ENCODE measurements around the gene TARS1.
"Not testable (repeated sequence)": the region's sequence is repeated elsewhere in the genome, so short reads cannot be mapped to it uniquely, and the experiment has no call there.

TARS1 gene

DNA sequence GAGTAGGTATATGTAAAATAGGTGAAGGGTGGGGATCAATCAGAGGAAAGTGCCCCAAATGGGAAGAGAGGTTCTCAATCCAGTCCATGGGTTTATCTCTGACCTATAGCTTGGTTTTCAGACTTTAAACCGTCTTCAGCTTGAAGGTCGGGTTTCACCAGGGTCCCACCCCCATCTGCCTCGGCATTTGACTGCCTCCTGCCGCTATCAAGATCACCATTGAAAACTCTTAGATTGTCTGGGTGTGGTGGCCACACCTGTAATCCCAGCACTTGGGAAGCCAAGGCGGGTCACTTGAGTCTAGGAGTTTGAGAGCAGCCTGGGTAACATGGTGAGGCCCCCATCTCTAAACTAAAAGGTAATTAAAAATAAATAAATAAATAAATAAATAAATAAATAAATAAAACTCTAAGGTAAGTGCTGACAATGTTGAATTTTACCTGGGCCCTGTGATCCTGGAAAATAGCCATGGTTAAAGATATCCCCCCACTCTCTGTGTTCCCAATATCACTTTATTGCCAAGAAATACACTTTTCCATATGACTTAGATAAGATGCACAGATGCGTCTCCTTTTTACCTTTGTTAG is 48.8 kb downstream of the TARS1 start:
- DNase-seq, result no peak

DNA sequence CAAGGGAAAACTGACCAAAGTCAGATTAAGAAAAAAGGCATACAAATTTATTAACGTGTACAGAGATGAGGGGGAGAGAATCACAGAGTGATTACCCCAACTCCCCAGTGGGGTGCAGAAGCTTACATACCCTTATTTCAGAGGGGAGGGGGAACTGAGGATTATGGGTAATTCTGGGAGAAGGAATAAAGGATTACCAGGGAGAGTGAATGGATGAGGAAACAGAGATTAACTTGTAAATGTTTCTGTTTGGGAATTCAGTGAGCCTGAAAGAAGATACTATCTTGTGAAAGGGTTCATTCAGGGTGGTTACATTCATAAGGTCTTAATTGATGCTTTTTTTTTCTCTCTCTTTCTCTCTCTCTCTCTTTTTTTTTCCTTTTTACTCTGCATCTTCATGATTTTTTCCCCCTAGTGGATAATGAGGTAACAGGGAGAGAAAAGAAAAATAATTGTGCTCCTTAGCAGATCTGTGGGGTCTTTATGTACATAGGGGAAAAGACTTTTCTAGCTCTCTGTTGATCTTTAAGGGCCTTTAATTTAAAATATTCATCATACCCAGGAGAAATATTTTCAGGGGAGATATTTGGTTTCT is 49.4 kb downstream of the TARS1 start:
- no peak for DNase-seq

DNA sequence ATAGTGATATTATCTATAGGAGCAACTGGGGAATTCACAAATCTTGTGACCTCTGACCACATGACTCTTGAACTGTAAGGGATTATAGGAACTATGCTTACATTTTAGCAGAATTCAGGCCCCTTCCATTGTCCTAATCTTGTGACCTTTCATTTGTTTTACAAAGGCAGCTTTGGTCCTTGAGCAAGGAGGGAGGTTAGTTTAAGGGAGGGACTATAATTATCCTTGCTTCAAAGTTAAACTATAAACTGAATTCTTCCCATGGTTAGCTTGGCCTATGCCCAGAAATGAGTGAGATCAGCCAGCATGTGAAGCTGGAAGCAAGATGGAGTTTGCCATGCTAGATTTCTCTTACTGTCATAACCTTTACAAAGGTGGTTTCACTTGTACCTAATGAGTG is 51.2 kb downstream of the TARS1 start:
- no peak for DNase-seq

DNA sequence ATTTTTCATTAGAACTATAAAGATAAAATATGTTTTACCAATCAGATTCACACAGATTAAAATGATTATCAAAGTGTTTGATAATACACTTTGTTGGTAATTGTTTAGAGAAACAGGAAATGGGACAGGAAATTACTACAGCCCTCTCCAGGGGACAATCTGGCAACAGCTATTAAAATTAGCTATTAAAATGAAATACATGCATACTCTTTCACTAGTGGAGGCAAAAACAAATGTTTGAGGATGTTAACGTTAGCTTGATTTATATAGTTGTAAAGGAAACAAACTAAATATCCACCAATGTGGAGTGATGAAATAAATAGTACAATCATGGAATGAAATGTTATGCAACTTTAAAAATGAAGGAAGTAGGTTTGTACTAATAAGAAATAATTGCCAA is 53.7 kb downstream of the TARS1 start:
- no peak for DNase-seq

DNA sequence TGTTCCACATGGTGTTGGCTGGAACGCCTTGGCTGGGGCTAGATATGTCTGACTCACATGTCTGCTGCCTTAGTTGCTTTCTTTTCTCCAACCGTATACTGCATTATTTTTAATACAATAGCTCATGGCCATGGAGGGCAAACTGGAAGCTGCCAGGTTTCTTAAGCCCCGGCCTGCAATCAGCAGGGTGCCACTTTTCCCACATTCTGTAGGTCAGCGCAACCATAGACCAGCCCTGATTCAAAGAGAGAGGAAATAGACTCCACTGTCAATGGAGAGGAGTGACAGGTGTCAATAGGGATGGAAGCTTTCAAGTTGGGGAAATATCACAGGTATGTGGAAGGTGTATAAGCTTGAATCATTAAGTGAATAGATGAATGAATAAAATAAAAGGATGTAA is 60.5 kb downstream of the TARS1 start:
- DNase-seq, result no peak

GRCh38 chr5:33501899-33502298 is 61.1 kb downstream of the TARS1 start:
- no peak for DNase-seq

DNA sequence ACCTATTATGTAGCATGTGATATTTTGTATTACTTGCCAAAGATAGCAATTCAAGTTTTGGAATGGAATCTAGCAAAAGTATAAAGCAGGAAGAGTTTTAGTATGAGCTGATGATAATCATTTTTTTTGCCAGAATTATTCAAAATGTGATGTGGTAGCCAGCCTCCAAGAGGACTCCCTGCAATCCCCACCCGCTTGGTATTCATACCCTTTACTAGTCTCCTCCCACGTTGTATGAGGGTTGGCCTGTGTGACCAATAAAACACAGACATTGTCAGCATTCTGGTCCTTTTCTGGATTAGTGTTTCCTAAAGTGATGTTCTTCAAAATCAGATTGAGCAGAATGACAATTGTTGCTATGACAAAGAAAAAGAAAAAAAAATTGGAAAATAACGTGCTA is 63.8 kb downstream of the TARS1 start:
- no peak for DNase-seq

DNA sequence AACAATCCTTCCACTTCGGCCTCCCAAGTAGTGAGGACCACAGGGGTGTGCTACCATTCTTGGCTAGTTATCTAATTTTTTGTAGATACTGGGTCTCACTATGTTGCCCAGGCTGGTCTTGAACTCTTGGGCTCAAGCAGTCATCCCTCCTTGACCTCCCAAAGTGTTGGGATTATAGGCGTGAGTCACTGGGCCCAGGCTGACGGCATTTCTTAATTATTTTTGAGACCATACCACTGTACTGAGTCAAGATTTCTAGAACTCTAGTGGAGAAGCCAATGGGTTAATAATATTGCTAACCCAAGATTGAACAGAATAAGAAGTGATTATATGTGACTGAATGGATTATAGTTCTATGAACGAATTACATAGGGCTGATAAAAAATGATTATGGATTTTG is 66.7 kb downstream of the TARS1 start:
- no peak for DNase-seq

DNA sequence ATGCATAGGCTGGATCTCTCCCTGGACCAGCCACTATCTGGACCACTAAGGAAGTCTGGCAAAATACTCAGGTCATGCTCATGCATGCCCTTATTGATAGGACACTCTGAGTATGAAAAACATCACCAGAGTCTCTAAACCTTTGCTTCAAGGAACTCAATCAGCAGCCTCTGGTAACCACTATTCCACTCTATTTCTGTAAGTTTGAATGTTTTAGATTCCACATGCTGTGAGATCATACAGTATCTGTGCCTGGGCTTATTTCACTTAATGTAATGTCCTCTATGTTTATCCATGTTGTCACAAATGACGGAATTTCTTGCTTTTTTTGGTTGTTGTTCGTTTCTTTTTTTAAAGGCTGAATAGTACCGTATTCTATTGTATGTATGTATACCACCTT is 68.3 kb downstream of the TARS1 start:
- no peak for DNase-seq

GRCh38 chr5:33513462-33514185 is 72.9 kb downstream of the TARS1 start:
- DNase-seq, result no peak

DNA sequence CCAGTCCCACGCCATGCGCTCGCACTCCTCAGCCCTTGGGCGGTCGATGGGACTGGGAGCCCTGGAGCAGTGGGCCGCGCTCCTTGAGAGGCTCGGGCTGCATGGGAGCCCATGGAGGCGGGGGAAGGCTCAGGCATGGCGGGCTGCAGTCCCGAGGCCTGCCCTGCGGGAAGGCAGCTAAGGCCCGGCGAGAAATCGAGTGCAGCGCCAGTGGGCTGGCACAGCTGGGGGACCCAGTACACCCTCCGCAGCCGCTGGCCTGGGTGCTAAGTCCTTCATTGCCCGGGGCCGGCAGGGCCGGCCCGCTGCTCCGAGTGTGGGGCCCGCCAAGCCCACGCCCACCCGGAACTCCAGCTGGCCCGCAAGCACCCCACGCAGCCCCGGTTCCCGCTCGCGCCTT is 74.6 kb downstream of the TARS1 start:
- DNase-seq, result not testable (repeated sequence)

GRCh38 chr5:33516421-33516820 is 75.7 kb downstream of the TARS1 start:
- no peak for DNase-seq
